GM18907 (cell line): ENCODE measurements around the gene GRIK1.
A peak's percentile ranks its signal among the peaks of the same experiment; 100 is the strongest.
"Not testable (repeated sequence)": the region's sequence is repeated elsewhere in the genome, so short reads cannot be mapped to it uniquely, and the experiment has no call there.

Experiments
- ATAC-seq: cut with Tn5 transposase; IDR thresholded peaks from one replicate; pipeline ENCODE4 v1.9.1; 2021; ENCODE audit warnings: mild to moderate bottlenecking, moderate library complexity; ENCODE audit not compliant: unreplicated experiment

GRIK1 gene

DNA sequence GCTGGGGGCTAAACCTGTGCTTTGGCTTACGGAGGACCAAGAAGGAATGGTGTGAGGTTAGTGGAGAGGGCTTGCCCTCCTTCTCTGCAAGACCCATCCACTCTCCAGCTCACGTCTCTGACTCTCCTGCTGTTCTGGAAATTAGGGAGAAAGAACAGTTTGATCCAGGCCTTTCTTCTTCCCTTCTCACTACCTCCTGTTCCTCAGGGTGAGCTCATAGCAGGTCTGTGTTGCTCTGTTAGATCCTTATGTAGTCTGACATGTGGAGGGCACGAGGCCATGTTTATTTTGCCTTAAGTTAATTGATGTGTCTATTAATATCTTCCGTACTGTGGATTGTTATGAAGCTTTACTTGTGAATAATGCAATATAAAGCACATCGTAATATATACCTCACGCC is 315.0 kb downstream of the GRIK1 start:
- ATAC-seq: no peak

DNA sequence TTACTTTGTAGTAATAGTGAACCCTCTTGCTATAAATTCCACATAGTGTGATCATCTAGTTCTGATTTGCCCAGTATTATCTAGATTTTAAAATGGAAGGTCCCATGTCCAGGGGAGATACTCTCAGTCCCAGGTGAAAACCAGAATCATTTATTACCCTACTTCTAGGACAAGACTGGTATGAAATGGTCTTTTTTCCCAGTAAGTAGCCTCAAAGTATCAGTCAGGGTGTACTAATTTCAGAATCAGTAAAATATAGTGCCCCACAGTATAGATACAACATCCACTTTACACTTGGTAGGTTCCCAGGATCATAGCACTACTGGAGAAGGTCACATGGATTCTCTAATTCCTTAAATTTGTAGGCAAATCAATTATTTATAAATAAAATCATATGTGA is 318.3 kb downstream of the GRIK1 start:
- no peak for ATAC-seq

DNA sequence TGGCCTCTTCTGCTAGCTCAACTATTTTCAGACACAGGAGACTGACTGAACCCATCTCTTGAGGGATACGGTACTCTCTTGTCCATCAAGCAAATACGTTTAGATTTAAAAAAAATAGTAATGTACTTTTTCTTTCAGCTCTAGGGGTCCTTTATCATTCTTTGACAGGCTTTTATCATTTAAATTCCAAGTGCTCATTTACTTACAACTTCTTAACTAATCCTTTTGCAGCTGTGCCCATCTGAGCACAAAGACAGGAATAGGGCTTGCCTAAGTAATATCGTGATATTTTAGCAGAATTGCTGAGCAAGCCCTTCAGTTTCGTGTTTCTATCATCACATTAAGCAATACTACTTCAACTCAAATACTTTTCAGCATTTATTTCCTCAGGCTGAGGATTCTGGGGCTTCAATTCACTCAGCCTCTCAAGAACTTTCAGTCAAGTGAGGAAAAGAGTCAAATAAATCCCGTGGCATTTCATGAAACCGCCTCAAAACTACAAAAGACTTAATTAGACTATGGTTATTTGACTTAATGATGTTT is 323.5 kb downstream of the GRIK1 start:
- no peak for ATAC-seq

DNA sequence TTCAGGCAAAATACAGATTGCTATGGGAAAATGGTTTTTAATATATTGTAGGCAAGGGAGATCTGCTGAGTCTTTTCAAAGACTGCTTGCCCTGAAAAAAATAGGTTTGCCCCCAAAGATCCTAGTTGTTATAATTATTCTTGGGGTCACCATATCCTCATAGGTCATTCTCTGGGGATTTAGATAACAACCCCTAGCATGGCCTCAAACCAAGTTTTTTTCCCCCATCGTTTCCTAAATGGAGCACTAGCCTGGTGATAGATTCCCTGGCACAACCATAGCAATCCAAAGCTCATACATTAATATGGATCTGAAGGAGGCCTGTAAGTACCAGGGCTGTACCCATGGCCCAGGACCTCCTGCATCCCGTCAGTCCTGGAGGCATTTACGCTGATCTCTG is 325.9 kb downstream of the GRIK1 start:
- no peak for ATAC-seq

DNA sequence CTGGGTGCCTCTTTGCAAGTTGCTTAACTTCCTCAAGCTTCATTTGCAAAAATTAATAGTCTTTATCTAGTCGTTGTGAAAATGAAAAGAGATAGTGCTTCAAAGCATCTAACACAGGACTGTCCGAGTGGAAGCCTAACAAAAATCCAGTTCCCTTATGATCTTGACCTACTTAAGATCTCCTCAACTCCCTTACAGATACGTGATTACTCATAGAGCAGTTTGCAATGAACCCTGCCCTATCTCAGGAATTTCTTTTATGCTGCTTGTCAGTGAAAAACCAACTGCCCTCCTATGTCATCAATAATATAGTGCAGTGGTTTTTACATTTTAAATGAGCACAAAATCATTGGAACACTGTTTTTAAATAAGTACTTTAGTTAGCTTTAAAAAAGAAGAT is 326.8 kb downstream of the GRIK1 start:
- ATAC-seq: no peak

DNA sequence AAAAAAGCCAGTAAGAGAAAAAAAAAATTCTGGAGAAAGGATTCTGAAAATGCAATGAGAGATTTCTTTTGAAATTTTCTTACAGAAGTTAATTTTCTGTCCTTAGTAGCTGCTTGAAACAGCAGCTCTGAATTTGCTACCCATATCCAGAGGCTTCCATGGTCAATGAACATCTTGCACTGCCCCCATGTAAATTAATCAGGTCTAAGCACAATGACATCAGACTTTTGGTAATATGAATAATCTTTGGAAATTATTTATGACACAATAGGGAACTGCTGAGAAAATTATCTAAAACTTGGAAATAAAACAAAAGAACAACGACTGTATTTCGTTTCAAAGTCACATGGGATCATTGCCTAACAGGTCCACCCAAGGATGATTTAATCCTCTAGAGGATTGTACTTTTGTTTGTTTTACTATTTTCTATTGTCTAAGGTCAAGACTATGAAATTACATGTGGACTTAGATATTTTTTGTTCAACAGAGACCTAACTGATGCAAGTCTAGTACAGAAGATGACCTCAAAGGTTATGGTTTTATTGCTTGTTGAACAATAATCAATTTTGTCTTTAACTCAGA is 328.9 kb downstream of the GRIK1 start:
- no peak for ATAC-seq

DNA sequence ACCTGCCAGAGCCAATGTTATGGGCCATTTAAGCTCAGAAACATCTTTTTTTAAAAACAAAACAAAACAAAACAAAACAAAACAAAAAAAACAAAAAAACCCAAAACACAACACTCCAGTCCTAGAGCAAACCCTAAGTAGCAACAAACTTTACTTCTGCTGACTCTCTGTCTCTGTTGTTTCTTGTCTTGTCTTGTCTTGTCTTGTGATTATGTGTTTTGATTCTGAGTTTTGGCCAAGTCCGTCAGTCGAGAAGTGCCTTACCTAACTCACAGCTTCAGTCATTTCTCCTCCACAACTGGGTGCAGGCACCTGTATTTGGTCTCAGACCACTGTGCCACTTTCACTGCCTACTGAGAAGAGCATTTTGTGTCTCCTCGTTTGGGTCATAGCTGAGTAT is 333.2 kb downstream of the GRIK1 start:
- no peak for ATAC-seq

DNA sequence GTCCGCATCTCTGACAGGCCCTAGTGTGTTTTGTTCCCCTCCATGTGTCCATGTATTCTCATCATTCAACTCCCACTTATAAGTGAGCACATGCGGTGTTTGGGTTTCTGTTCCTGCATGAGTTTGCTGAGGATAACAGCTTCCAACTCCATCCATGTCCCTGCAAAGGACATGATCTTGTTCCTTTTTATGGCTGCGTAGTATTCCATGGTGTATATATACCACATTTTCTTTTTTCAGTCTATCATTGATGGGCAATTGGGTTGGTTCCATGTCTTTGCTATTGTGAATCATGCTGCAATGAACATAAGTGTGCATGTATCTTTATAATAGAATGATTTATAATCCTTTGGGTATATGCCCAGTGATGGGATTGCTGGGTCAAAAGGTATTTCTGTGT is 334.6 kb downstream of the GRIK1 start:
- not testable (repeated sequence) for ATAC-seq

DNA sequence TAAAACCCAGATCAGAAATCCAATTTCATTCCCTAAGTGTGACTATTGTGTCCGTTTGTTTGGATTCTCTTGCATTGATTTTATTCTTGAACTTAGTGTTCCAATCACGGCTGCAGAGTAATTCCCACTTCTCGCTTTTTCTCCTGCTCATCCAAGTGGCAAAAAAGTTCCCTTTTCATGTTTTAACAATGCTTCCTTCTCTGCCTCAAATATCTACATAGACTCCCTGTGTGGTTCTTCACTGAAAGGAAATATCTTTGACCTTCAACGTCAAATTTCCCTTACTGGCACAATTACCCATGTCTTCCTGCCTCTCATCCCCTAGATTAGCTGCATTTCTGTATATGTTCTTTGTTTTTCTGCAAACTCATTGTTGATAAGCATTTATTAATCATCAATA is 335.7 kb downstream of the GRIK1 start:
- no peak for ATAC-seq

DNA sequence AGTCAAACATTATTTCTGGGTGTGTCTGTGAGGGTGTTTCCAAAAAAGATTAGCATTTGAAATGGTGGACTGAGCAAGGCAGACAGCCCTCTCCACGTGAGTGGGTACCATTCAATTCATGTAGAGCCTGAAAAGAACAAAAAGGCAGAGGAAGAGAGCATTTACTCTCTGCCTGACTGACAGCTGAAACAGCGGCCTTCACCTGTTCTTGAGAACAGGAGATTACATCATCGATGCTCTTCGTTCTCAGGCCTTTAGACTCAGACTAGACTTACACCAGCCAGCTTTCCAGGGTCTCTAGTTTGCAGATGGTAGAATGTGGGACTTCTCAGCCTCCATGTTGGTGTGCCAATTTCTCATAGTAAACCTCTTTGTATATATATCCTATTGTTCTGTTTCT is 338.7 kb downstream of the GRIK1 start:
- no peak for ATAC-seq

DNA sequence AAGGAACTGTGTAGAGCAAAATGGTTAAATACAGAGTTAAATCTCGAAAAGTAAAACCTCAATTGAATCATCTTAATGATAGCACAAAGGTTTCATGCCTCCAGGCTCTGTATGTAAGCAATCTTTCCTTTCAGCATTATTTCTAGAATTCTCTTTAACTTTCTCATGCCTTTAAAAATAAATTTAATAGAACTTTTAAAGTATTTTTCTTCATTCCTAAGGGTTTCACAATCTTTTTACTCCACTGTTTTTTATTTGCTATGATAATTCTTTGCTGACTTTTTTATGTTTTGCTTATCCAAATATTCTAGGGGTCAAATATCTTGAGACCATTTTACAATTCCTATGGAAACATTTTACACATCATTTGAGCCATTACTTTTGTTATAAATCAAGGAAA is 353.1 kb downstream of the GRIK1 start:
- no peak for ATAC-seq

DNA sequence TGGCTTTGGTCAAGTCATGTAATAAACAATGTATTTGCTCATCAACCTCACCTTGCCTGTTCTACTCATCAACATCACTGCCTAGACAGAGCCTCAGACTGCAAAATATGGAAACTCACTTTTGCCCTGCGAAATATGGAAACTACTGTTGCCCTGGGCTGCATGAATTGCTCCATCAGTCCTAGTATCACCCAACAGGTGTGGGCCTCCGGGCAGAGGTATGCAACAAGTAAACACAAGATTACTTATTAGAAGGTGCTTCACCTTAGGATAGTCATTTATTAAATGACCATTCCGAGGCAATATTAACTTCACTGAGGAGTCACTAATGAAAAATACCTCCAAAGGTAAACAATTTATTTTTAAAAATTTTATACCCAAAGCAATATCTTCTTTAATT is 354.3 kb downstream of the GRIK1 start:
- ATAC-seq: no peak

DNA sequence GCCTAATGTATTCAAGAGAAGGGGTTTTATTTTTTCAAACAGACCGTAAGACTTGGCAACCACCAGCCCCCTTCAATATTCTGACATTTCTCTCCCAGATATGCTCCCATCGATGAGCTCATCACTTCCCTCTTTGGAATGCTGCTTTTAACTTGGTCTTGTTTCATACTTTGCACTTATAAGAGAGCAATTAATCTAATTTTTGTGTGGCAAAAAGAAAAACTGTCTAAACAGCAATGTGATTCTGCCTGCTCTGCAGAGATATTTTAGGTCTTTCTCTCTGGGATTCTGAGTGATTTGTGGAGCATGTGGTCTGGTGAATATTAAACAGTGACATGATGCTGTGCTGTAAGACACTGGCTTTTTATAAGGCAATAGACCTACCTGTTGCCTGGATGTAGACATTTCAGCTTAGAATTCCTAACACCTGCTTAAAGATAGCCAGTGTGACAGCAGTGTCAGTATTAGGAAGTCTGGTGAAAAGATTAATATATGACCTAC is 356.3 kb downstream of the GRIK1 start:
- ATAC-seq: no peak

DNA sequence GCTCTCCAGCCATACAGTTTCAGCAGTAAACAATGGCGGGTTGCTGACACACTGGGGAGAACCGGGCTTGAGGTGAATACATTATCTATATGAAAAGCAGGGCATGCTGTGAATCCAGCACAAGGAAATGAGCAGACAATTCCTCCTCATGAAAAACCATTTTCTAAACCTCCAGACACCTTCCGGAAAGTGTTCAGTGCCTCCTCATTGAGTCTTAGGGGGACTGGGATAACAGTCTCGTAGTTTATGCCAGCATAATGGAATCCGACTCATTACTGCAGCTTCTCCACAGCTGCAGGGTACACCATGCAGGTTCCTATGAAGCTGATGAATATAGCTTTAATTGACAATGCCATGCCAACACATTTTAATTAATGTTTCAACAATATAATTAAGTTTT is 356.9 kb downstream of the GRIK1 start:
- no peak for ATAC-seq

DNA sequence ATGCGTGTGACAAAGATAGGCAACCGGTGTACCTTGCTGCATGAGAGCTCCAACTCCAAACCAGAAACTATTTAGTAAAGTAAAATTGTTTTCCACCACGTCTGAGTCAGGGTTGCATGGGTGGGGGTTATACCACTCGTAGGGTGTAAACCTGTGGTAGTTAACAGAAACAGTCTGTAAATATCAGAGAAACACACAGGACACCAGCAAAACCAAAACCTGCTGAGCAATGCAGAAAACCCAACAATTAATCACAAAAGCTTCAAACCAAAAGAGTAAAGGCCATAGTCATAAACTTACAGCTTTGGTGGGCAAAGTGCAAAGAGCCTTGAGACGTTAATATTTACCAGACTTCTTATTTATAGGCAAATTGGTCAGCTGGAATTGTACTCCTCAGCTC is 358.4 kb downstream of the GRIK1 start:
- no peak for ATAC-seq

DNA sequence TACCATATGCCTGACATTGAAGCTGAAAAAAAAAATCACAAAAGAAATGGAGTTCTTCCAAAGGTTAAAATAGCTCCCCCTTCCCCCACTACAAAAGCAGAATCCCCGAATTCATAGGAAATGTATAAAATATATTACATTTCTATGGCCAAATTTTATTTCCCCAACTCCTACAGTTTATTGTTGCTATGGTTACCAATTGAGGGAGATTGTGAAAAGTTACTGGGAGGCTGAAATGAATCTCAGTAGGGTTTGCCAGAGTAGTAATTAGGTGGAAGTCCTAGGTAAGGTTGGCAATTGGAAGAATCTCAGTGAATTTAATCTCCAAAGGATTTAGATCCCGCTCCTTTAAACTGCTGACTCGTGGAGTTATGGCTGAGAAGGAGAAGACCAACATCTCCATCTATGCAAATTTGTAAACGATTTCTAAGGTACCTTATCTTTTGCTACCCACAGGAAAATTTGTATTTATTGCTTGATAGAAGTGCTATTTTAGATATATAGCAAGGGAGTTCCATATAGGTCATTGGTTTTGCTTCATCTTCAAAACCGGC is 359.0 kb downstream of the GRIK1 start:
- ATAC-seq: no peak

DNA sequence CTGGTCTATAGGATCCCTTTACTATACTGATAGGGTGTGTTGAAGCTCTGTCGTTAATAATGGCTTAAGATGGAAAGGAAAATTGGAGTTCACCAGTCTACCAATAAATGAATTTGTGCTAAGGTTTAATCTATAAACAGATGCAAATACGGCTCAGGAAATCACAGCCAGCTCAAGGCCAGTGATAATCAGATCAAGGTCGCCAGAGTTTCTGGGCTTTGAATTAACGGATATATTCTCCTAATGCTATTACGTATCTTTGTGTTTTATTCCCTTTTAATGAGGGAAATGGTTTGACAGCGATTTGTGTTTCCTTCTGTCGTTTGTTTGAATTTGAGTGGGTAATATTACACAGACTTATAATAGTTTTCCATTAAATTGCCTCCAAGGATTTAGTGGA is 361.5 kb downstream of the GRIK1 start:
- ATAC-seq: no peak

DNA sequence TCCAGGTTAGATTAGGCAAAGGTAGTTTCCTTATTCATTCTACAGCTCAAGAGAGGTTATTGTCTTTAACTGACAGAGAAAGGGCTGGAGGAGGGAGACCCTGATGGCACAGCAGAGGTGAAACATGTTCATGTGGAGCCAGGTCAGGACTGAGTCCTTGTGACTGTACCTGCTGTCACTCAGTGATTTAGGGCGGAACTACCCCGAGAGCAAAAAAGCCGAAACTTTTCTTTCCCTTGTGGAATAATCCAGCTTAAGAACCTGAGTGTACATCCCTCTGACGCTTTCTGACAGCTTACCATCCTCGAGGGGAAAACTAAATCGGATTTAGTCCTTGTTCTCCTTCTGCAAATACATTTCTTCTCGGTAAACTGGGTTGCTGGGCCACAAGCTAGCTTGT is 367.8 kb downstream of the GRIK1 start:
- ATAC-seq: no peak

DNA sequence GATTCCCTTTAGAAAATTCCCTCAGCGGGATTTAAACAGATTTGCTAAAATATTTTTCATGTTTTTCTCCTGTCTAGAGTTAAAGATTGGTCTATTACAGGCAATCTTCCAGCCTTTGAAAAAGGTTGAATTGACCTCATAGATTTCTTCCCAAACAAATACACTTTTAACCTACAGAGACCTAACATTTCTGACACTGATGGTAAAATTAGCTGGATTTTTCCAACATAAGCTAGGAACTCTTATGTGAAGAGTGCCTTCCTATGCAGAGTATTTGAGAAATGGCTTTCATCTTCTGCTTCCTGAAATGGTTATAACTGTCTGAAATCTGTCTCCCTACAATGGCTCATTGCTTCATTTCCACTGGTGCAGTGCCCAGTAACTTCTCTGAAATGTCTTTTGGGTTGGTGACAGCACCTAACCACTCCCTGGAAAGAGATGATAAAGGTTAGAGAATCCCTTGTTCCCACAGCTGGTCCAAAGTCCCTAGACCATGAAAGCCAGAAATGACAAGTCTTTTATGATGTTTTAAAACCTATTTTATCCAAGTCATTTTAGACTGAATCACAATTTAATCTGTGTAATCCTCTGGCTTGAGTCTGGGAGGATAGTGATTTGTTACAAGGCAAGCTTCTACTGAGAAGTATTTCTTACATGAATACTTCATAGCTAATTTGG is 371.6 kb downstream of the GRIK1 start:
- no peak for ATAC-seq

DNA sequence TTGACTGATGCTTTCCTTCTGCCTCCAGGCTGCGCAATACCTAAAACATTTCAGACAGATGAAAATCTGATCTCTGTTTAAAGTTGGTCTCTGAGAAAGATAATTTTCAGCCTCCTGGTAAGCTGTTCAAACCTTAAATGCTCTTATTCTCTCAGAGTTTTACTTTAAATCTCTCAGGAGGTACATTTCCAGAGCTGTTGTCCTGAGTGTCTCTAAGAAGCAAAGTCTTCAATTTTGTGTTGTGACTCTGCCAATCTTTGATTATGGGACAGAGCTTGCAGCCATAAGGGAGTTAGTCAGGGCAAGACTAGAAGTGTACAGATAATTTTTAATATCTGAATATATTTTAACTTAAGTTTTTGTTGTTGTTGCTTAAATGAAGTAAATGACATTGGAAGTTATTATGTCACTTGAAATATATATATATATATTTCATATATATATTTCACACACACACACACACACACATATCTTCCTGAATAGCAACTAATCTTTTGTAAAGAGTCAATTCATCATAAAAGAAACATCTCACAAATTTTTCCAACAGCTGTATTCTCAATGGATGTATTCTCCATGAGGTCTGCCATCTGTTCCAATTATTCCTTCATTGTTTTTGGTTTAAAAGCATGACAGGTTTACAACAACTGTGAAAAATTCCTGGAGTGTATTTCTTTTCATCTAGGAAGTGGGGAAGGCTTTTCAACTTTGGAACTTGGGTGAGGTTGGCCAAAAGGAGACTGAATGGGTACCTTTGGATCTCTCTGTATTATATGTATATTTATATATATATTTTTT is 381.7 kb downstream of the GRIK1 start:
- ATAC-seq: no peak

DNA sequence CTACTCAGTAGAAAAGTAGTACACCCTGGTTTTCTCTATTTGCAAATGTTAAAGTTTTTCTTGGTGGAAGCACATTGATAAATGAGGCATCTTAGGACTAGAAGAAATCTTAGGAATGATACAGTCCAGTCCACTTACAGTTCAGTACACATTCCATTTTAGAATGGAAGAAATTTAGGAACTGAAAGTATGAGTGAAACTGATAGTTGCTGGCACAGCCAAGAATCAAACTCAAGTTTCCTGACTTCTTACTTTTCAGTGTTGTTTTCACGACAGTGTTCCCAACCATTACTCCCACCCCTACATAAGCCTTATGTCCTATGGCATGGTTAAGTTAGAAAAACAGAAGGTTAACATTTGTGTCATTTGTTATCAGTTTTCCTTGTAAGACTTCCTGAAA is 382.6 kb downstream of the GRIK1 start:
- ATAC-seq: peak; percentile 48

DNA sequence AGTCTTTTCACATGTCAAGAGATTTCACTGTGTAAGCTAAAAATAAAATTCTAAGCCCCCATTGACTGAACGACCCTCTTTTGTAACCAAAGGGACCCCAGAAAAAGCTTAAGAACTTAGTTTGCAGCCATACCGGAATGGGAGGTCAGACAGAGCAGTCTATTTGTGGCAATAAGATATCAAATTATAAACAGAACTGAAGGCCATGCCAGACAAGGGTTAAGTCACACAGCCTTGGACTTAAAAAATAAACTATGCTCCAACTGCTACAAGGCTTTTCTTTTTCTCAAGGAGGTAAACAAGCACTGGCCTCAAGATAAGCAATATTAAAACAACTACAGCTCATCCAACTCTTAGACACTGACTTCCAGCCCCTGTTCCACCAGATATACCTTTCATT is 384.2 kb downstream of the GRIK1 start:
- no peak for ATAC-seq
